GM18870 (cell line): Measurements from ENCODE around the gene HEXIM2.
"Not testable (repeated sequence)": the region's sequence is repeated elsewhere in the genome, so short reads cannot be mapped to it uniquely, and the experiment has no call there.

Source experiments
- ATAC-seq: cut with Tn5 transposase; IDR thresholded peaks from one replicate; pipeline ENCODE4 v1.9.1; 2021; ENCODE audit warnings: moderate library complexity; ENCODE audit not compliant: unreplicated experiment

The HEXIM2 gene

DNA sequence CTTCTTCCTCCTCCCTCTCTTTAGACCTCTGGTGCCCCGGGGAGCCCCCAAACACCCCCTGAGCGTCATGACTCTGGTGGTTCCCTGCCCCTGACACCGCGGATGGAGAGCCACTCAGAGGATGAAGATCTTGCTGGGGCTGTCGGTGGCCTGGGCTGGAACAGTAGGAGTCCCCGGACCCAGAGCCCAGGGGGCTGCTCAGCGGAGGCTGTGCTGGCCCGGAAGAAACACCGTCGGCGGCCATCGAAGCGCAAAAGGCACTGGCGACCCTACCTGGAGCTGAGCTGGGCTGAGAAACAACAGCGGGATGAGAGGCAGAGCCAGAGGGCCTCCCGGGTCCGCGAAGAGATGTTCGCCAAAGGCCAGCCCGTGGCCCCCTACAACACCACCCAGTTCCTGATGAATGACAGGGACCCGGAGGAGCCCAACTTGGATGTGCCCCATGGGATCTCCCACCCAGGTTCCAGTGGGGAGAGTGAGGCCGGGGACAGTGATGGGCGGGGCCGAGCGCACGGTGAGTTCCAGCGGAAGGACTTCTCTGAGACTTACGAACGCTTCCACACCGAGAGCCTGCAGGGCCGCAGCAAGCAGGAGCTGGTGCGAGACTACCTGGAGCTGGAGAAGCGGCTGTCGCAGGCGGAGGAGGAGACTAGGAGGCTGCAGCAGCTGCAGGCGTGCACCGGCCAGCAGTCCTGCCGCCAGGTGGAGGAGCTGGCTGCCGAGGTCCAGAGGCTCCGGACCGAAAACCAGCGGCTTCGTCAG lies 7.5 kb downstream of the HEXIM2 start:
- no peak for ATAC-seq

GRCh38 chr17:45170280-45170930 lies 8.7 kb downstream of the HEXIM2 start:
- no peak for ATAC-seq

DNA sequence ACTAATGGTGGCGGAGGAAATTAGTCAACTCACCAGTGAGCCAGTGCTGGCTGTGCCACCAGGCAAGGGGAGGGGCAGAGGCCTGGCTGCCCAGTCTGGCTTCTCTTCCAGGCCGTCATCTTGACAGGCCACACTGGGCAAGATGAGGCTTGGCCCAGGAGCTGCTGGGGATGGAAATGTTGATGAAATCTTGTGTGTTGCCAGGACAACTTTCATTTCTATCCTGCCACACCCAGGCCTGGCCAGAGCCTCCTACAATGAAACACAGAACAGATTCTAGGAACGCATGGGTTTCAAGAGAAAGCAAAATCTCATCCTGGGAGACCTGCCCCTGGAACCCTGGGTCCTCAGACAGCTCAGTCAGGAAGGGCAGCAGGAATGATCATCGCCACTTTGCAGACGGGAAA lies 9.3 kb downstream of the HEXIM2 start:
- no peak for ATAC-seq

DNA sequence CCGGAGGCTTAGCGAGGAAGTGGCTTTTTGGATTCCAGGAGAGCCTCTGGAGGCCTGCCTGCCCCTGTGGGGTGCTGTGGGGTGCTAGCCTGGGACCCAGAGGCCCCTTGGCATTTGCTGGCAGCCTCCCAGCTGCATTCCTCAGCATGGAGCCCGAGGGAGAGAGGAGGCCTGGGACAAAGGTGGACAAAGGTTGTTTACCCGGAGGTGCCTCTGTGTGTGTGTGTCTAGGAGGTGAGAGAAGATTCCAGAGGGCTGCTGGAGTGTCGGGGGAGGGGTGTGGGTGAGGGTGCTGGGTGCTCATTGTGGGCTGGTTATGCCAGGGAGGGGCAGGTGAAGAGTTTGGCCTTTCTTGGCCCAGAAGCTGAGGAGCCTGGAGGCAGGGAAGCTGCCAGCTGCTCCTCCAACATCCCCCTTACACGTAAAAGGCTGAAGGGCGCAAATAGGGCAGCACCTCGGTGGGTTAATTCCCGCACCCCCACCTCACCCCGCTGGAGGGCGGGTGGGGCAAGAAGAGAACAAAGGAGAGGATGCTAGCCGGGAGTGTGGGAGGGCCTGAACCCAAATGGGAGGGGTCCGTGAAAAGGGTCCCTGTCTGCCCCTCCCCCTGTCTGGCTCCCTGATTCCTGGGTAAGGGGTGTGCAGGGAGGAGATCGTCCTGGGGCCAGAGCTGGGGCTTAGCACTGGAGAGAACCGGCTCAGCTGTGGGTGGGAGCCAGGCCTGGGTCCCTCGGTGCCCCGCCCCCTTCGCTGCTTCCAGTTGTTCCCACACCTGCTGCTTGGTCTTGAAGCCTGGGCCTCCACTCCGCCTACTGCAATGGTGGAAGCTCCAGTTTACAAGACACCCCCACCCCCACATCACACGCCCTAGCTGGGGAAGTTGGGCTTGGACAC lies 9.9 kb downstream of the HEXIM2 start:
- no peak for ATAC-seq

DNA sequence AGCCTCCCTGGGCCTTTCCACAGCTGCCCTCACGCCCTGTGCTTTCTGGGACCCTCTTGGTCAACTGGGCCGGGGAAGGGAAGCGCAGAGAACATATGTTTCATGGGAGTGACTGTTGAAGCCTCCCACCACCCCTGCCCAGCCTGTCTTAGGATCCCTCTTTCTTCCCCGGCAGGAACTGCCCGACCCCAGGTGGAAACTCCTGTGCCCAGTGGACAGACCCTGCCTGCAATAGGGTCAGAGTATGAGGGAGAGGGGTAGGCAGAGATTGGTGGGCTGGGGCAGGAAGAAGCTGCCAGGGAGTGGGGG lies 10.5 kb downstream of the HEXIM2 start:
- ATAC-seq: no peak

GRCh38 chr17:45172541-45173286 lies 11.0 kb downstream of the HEXIM2 start:
- no peak for ATAC-seq

DNA sequence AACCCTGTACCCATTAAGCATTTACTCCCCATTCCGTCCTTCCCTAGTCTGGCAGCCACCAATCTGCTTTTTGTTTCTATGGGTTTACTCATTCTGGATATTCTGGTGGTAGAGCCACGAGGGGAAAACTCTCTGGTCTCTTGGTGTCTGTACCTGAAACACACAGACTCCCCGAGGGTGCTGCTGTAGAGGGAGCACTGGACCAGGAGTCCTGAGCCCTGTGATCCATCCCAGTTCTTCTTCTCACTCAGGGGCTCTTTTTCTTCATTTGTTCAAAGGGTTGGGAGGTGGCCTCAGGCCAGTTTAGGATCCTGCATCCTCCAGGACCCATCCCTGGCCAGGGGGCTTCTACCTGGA lies 14.1 kb downstream of the HEXIM2 start:
- no peak for ATAC-seq

GRCh38 chr17:45177563-45177962 lies 15.9 kb downstream of the HEXIM2 start:
- no peak for ATAC-seq

- no peak for ATAC-seq
Measured at GRCh38 chr17:45184144-45184543, 22.5 kb downstream of the HEXIM2 start.

DNA sequence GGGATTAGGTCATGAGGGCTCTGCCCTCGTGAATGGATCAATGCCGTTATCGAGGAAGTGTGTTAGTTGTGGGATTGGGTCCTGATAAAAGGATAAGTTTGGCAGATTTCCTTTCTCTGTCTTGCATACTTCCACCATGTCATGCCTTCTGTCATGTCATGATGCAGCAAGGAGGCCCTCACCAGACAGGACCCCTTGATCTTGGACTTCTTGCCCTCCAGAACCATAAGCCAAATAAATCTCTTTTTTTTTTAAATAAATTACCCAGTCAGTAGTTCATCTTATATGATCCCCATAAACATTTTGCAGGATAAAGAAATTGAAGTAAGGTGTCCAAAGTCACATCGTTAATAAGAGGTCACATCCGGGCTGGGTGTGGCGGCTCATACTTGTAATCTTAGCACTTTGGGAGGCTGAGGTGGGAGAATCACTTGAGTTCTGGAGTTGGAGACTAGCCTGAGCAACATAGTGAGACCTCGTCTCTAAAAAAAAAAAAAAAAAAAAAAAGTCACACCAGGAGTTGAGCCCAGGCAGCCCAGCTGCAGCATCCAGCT lies 25.2 kb downstream of the HEXIM2 start:
- no peak for ATAC-seq

DNA sequence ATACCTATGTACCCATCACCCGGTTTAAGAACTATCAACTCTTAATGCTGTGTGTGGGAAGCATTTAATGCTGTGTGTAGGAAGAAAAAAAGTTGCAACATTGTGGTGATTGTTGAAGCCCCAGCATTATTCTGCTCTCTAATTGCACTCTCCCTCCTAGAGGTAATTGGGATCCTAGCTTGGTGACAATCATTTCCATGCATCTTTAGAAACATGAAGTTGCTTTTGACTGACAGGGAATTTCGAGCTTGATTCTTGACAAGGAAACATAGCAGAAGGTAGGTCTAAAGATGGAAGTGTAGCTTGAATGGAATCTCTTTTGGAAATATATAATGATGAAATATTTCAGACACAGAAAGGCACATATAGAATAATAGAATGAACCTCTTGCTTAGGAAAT lies 27.3 kb downstream of the HEXIM2 start:
- ATAC-seq: no peak

DNA sequence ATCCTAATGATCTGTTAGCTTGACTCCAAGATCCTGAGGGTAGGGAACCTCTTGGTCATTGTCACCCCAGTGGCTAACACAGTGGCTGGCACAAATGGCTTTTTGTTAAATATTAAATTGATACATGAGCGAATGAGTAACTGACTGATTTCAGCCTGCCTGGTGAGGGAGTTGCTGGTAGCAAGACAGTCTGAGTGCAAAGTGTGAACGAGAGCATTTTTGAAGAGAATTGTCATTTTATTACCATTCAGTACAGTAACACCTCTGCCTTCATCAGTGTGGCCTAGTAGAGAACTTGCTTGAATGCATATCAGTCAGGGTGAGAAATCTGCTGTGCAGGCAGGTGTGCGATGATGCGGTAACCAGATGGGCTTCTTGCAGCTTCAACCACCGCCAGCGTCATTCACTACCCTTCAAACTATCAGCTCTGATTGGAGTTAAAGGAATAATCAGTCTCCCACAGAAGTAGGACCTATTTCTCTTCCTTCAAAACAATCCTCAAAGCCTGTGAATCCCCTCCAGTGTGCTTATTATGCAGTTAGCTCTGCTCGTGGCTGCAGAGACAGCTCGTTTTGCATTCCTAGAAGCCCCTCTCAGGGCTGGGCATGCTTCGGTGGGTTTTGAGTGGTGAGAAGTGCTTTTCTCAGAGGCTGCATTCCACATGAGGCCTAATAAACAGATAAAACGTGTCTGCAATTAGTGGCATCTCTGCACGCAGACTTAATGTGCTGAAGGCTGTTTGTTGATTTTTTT lies 29.0 kb downstream of the HEXIM2 start:
- no peak for ATAC-seq

DNA sequence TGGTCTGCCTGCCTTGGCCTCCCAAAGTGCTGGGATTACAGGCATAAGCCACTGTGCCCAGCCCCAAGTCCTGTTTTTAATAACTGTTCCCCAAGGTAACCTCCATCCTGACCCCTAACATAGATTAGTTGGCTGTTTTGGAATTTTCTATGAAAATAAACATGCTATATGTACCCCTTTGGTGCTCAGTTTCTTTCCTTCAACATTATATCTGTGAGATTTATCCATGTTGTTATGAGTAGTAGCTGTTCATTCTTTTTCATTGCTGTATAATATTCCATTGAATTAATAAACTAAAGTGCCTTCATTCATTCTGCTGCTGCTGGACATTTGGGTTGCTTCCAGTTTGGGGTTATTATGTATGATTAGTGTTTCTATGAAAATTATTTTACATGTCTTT lies 33.7 kb downstream of the HEXIM2 start:
- ATAC-seq: no peak

- no peak for ATAC-seq
Measured at GRCh38 chr17:45197108-45197507, 35.4 kb downstream of the HEXIM2 start.

DNA sequence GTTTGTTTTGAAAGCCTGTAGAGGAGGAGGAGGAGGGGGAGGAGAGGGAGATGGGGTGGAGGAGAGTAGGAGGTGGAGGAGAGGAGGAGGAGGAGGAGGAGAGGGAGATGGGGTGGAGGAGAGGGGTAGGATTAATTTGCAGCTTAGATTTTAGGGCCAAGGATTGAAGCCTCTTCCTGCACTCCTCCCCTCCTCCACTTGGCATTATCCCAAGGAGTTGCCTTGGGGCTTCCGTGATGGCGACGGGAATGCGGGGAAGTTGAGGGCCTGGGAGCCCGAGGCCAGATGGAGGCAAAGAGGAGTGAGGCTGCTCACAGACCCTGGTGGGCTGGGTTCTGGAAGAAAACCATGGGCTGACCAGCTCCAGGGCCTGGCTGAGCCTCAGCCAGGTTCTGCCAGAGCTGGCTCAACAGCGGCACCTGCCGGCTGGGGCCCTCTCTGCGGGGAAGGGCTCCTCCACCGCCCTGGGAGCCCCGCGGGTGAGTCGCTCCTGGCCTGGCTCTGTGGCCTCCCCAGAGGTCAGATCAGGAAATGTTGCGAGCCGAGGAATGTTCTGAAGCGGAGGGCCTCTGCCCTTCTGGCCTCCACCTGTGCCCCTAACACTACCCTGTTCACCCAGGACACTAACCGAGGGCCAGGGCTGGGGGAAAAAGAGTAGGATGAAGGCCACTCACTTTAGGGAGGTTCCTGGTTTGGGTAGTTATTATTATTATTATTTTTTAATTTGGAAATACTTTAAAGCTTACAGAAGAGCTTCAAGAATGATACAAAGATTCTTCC lies 36.1 kb downstream of the HEXIM2 start:
- no peak for ATAC-seq

DNA sequence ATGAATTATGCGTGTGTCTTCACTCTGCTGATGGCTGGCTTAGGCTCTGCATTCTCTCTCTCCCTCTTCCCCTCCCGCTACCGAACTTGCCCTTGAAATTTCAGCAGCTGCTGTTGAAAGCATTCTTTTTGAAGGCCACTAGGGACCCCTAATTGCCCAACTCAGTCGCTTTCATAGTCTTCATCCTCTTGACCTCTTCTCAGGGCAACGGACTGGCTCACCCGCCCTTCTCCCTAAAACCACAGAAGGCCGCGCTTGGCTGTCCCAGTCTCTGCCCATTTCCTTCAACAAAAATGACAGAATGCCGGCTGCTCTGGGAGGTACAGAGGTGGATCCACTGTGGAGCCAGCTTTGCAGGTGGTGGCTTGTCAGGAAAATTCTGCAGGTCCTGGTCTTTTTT lies 39.0 kb downstream of the HEXIM2 start:
- ATAC-seq: no peak

DNA sequence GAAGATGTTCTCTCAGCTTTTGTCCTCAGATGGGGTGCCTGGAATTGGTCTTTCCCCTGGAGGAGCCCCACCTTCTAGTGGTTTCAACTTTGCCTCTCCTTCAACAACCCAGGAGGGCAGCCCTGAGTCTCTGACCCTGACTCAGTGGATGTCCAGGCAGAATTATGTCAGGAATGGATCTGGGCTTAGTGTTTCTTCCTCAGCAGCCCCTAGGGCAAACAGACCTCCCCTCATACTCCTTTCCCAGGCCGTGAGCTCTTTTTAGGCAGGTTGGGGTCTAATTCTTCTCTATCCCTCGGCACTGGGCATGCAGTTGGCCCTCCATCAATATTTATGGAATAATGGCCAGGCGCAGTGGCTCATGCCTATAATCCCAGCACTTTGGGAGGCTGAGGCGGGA lies 39.8 kb downstream of the HEXIM2 start:
- ATAC-seq: no peak

- ATAC-seq: not testable (repeated sequence)
Measured at GRCh38 chr17:45201880-45202279, 40.2 kb downstream of the HEXIM2 start.

- no peak for ATAC-seq
Measured at GRCh38 chr17:45218895-45219661, 57.4 kb downstream of the HEXIM2 start.
